KMS-11 (cell line): ENCODE data around the gene DISP3.

Experiments
- H2AFZ ChIP-seq: fragments of 200-600 bp; sonication (generic); 2 replicates; pipeline ENCODE4 v1.6.1; 2016; ENCODE audit warnings: antibody characterized with exemption, mixed run types, low read depth
- H3K27ac ChIP-seq: fragments of 200-600 bp; sonication (generic); 2 replicates; pipeline ENCODE4 v1.6.1; 2016; ENCODE audit warnings: mild to moderate bottlenecking, mixed run types
- H3K27me3 ChIP-seq: fragments of 200-600 bp; sonication (generic); 2 replicates; pipeline ENCODE4 v1.6.1; 2017; ENCODE audit warnings: mild to moderate bottlenecking, low read depth, mixed run types, moderate library complexity; ENCODE audit not compliant: insufficient read depth
- H3K36me3 ChIP-seq: fragments of 200-600 bp; sonication (generic); 2 replicates; pipeline ENCODE4 v1.6.1; 2017; ENCODE audit warnings: mild to moderate bottlenecking, mixed run types; ENCODE audit not compliant: insufficient read depth
- H3K4me1 ChIP-seq: fragments of 200-600 bp; sonication (generic); 2 replicates; pipeline ENCODE4 v1.6.1; 2016; ENCODE audit warnings: mild to moderate bottlenecking, low read depth, mixed run types; ENCODE audit not compliant: poor library complexity, severe bottlenecking
- H3K4me2 ChIP-seq: fragments of 200-600 bp; sonication (generic); 2 replicates; pipeline ENCODE4 v1.7.0; 2016; ENCODE audit warnings: mild to moderate bottlenecking, mixed run types
- H3K4me3 ChIP-seq: fragments of 200-600 bp; sonication (generic); IDR thresholded peaks from 2 replicates; pipeline ENCODE4 v1.6.1; 2017; ENCODE audit warnings: low read depth, low read length, mixed read lengths; ENCODE audit not compliant: insufficient read depth
- H3K79me2 ChIP-seq: fragments of 200-600 bp; sonication (generic); 2 replicates; pipeline ENCODE4 v1.6.1; 2016; ENCODE audit warnings: low read depth, mixed run types; ENCODE audit not compliant: insufficient read depth
- H3K9ac ChIP-seq: fragments of 200-600 bp; sonication (generic); 2 replicates; pipeline ENCODE4 v1.6.1; 2016; ENCODE audit warnings: mild to moderate bottlenecking, mixed run types
- H4K20me1 ChIP-seq: fragments of 200-600 bp; sonication (generic); 2 replicates; pipeline ENCODE4 v1.6.1; 2016; ENCODE audit warnings: mild to moderate bottlenecking, mixed run types; ENCODE audit not compliant: insufficient read depth
- CTCF ChIP-seq: fragments of 200-600 bp; sonication (generic); conservative IDR thresholded peaks from 2 replicates; pipeline ENCODE4 v1.6.1; 2017; ENCODE audit warnings: low read depth, mild to moderate bottlenecking, antibody characterized with exemption, low read length, moderate library complexity, mixed read lengths

The DISP3 gene

GRCh38 chr1:11441211-11441952 is 37.6 kb upstream of the DISP3 start:
- Histone ChIP-seq H4K20me1 (no peaks in the 10 kb centered on the region), H3K79me2 (no peaks in the 10 kb centered on the region), H3K4me1 (no peaks in the 10 kb centered on the region), H3K36me3 (no peaks in the 10 kb centered on the region), H3K9ac (no peak overlapping the region), H2AFZ (no peak overlapping the region), H3K27me3 (peaks cover 97% of the 10 kb centered on the region), H3K4me2 (no peak overlapping the region), H3K4me3 (no peak overlapping the region), H3K27ac (no peak overlapping the region)
- TF ChIP-seq CTCF = no peak

GRCh38 chr1:11443043-11443442 is 35.9 kb upstream of the DISP3 start:
- Histone ChIP-seq H3K27me3 (peaks cover 97% of the 10 kb centered on the region), H3K4me2 (no peak overlapping the region), H4K20me1 (no peaks in the 10 kb centered on the region), H3K4me3 (no peak overlapping the region), H3K9ac (no peak overlapping the region), H3K4me1 (no peaks in the 10 kb centered on the region), H3K27ac (no peak overlapping the region), H3K79me2 (no peaks in the 10 kb centered on the region), H3K36me3 (no peaks in the 10 kb centered on the region), H2AFZ (no peak overlapping the region)
- no peak for TF ChIP-seq CTCF

GRCh38 chr1:11443961-11444658 is 34.8 kb upstream of the DISP3 start:
- Histone ChIP-seq H3K27ac (no peak overlapping the region), H3K4me2 (no peak overlapping the region), H3K36me3 (no peaks in the 10 kb centered on the region), H3K4me1 (no peaks in the 10 kb centered on the region), H3K27me3 (peaks cover 97% of the 10 kb centered on the region), H4K20me1 (no peaks in the 10 kb centered on the region), H2AFZ (no peak overlapping the region), H3K4me3 (no peak overlapping the region), H3K9ac (no peak overlapping the region), H3K79me2 (no peaks in the 10 kb centered on the region)
- TF ChIP-seq CTCF = no peak

GRCh38 chr1:11444907-11445306 is 34.0 kb upstream of the DISP3 start:
- H2AFZ ChIP-seq = no peak overlapping the region
- no peak overlapping the region for H3K4me3 ChIP-seq
- H3K36me3 ChIP-seq = no peaks in the 10 kb centered on the region
- H3K4me2 ChIP-seq = no peak overlapping the region
- no peaks in the 10 kb centered on the region for H3K4me1 ChIP-seq
- H4K20me1 ChIP-seq = no peaks in the 10 kb centered on the region
- H3K27me3 ChIP-seq = peaks cover 98% of the 10 kb centered on the region
- no peaks in the 10 kb centered on the region for H3K79me2 ChIP-seq
- no peak overlapping the region for H3K9ac ChIP-seq
- H3K27ac ChIP-seq = no peak overlapping the region
- TF ChIP-seq CTCF = no peak
